Measurements from ENCODE around the gene RALGPS2.

Gene RALGPS2

DNA sequence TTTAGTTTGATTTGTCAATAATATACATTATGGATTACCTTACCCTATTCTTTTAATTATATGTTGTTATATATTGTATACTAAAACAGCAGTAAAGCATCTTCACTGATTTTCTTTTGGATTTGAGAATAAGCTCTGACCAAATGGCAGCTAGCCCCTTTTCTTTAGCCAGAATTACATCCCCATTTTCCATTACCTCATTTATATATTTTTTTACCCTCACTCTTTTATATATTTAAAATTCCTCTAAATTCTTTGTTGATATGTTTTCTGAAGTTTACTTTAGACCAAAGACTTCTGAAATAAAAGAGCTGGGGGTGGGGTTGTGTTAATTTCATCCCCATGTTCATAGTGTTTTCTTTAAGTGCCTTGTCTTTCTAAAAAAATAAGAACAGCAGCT, 121.3 kb downstream of the RALGPS2 start (continued):
- TF ChIP-seq, protein P1, sequence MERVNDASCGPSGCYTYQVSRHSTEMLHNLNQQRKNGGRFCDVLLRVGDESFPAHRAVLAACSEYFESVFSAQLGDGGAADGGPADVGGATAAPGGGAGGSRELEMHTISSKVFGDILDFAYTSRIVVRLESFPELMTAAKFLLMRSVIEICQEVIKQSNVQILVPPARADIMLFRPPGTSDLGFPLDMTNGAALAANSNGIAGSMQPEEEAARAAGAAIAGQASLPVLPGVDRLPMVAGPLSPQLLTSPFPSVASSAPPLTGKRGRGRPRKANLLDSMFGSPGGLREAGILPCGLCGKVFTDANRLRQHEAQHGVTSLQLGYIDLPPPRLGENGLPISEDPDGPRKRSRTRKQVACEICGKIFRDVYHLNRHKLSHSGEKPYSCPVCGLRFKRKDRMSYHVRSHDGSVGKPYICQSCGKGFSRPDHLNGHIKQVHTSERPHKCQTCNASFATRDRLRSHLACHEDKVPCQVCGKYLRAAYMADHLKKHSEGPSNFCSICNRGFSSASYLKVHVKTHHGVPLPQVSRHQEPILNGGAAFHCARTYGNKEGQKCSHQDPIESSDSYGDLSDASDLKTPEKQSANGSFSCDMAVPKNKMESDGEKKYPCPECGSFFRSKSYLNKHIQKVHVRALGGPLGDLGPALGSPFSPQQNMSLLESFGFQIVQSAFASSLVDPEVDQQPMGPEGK (tag by site-specific recombination; IDR thresholded peaks at IDR 0.05), result no peak

DNA sequence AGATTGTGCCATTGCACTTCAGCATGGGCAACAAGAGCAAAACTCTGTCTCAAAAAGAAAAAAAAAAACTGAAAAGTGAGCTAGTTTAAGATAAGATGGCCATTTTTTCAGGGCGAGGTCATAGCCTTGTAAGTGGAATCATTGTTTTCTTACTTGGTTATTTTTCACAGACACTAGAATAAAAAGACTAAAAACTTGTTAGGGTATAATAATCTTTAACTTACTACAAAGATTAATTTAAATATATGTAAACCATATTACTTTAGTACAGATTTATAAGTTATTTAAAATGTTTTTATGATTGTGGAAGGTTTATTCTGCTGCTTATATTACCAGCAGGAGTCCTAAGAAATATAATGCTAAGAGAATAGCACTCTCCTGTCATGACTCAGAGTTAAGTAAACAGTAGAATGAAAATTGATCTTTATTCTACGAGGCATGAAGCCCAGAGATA, 122.4 kb downstream of the RALGPS2 start:
- POLR2A ChIA-PET, result interaction anchor here (0.9 kb wide), 1 partner anchor 16 kb away, joined by 3 read pairs; no protein-coding TSS in a partner anchor
- TF ChIP-seq ZNF155 (tag by site-specific recombination; IDR thresholded peaks at IDR 0.05) (no peak), IKZF3 (tag by site-specific recombination; IDR thresholded peaks at IDR 0.05) (0 out of 2 replicates have a peak, but pooled peaks have one; percentile 12), SP7 (tag by site-specific recombination; IDR thresholded peaks at IDR 0.05) (peak; percentile 36), ZNF157 (tag by site-specific recombination; IDR thresholded peaks at IDR 0.05) (no peak), FEZF1 (tag by site-specific recombination; IDR thresholded peaks at IDR 0.05) (peak; percentile 83), ZXDB (tag by site-specific recombination; IDR thresholded peaks at IDR 0.05) (no peak; the same call in none of the 2 replicates), ZBTB7A (tag by site-specific recombination; IDR thresholded peaks at IDR 0.05; ENCODE audit: low read depth) (no peak), ZNF776 (tag by site-specific recombination; IDR thresholded peaks at IDR 0.05; ENCODE audit: borderline replicate concordance) (no peak), SETDB1 (IDR thresholded peaks at IDR 0.05; ENCODE audit: insufficient read length, low read length) (no peak), ZBTB17 (tag by site-specific recombination; IDR thresholded peaks at IDR 0.05) (no peak), ZNF600 (tag by site-specific recombination; IDR thresholded peaks at IDR 0.05) (no peak), ZBTB1 (tag by site-specific recombination; IDR thresholded peaks at IDR 0.05) (0 out of 2 replicates have a peak, but pooled peaks have one; percentile 4), KLF8 (tag by site-specific recombination; IDR thresholded peaks at IDR 0.05) (0 out of 2 replicates have a peak, but pooled peaks have one; percentile 21), ZNF24 (tag by site-specific recombination; IDR thresholded peaks at IDR 0.05) (0 out of 2 replicates have a peak, but pooled peaks have one; percentile 12), ZNF560 (tag by site-specific recombination; IDR thresholded peaks at IDR 0.05; ENCODE audit: borderline replicate concordance) (no peak), ZNF777 (tag by site-specific recombination; IDR thresholded peaks at IDR 0.05; ENCODE audit: borderline replicate concordance) (no peak), HOXC10 (CRISPR knock-in tag; IDR thresholded peaks at IDR 0.05) (no peak), ZNF10 (tag by site-specific recombination; IDR thresholded peaks at IDR 0.05) (0 out of 2 replicates have a peak, but pooled peaks have one; percentile 15), ZBTB21 (tag by site-specific recombination; IDR thresholded peaks at IDR 0.05) (no peak), ZNF843 (tag by site-specific recombination; IDR thresholded peaks at IDR 0.05) (peak; percentile 87), ZNF37A (tag by site-specific recombination; IDR thresholded peaks at IDR 0.05) (peak; percentile 23; the same call in 1 of the 2 replicates), ZNF629 (tag by site-specific recombination; IDR thresholded peaks at IDR 0.05) (peak; percentile 53), BCL11A (tag by site-specific recombination; IDR thresholded peaks at IDR 0.05; ENCODE audit: low read depth) (peak; percentile 72; the same call in 1 of the 2 replicates), ZFP3 (tag by site-specific recombination; IDR thresholded peaks at IDR 0.05; ENCODE audit: low read depth) (no peak)
- TF ChIP-seq, protein P2, sequence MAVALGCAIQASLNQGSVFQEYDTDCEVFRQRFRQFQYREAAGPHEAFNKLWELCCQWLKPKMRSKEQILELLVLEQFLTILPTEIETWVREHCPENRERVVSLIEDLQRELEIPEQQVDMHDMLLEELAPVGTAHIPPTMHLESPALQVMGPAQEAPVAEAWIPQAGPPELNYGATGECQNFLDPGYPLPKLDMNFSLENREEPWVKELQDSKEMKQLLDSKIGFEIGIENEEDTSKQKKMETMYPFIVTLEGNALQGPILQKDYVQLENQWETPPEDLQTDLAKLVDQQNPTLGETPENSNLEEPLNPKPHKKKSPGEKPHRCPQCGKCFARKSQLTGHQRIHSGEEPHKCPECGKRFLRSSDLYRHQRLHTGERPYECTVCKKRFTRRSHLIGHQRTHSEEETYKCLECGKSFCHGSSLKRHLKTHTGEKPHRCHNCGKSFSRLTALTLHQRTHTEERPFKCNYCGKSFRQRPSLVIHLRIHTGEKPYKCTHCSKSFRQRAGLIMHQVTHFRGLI (tag by site-specific recombination; IDR thresholded peaks at IDR 0.05), result no peak
- TF ChIP-seq, protein P3, sequence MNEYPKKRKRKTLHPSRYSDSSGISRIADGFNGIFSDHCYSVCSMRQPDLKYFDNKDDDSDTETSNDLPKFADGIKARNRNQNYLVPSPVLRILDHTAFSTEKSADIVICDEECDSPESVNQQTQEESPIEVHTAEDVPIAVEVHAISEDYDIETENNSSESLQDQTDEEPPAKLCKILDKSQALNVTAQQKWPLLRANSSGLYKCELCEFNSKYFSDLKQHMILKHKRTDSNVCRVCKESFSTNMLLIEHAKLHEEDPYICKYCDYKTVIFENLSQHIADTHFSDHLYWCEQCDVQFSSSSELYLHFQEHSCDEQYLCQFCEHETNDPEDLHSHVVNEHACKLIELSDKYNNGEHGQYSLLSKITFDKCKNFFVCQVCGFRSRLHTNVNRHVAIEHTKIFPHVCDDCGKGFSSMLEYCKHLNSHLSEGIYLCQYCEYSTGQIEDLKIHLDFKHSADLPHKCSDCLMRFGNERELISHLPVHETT (tag by site-specific recombination; IDR thresholded peaks at IDR 0.05), result 0 out of 2 replicates have a peak, but pooled peaks have one; percentile 12
- TF ChIP-seq, protein P4, sequence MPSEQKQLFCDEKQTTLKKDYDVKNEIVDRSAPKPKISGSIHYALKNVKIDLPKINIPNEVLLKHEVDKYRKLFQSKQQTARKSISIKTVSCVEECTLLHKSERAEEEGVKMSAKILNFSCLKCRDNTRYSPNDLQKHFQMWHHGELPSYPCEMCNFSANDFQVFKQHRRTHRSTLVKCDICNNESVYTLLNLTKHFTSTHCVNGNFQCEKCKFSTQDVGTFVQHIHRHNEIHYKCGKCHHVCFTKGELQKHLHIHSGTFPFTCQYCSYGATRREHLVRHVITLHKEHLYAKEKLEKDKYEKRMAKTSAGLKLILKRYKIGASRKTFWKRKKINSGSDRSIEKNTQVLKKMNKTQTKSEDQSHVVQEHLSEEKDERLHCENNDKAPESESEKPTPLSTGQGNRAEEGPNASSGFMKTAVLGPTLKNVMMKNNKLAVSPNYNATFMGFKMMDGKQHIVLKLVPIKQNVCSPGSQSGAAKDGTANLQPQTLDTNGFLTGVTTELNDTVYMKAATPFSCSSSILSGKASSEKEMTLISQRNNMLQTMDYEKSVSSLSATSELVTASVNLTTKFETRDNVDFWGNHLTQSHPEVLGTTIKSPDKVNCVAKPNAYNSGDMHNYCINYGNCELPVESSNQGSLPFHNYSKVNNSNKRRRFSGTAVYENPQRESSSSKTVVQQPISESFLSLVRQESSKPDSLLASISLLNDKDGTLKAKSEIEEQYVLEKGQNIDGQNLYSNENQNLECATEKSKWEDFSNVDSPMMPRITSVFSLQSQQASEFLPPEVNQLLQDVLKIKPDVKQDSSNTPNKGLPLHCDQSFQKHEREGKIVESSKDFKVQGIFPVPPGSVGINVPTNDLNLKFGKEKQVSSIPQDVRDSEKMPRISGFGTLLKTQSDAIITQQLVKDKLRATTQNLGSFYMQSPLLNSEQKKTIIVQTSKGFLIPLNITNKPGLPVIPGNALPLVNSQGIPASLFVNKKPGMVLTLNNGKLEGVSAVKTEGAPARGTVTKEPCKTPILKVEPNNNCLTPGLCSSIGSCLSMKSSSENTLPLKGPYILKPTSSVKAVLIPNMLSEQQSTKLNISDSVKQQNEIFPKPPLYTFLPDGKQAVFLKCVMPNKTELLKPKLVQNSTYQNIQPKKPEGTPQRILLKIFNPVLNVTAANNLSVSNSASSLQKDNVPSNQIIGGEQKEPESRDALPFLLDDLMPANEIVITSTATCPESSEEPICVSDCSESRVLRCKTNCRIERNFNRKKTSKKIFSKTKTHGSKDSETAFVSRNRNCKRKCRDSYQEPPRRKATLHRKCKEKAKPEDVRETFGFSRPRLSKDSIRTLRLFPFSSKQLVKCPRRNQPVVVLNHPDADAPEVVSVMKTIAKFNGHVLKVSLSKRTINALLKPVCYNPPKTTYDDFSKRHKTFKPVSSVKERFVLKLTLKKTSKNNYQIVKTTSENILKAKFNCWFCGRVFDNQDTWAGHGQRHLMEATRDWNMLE (tag by site-specific recombination; conservative IDR thresholded peaks at IDR 0.05; ENCODE audit: low read depth), result no peak

More for the DNA sequence above, 122.4 kb downstream of the RALGPS2 start:
- Histone ChIP-seq H3K4me1 (ENCODE audit: control insufficient read depth, insufficient read depth, low read length) (peaks cover 20% of the 10 kb centered on the region), H3K4me3 (ENCODE audit: low read depth, low read length) (no peak overlapping the region), H3K27ac (ENCODE audit: extremely low read depth, low read depth, low read length) (no peak overlapping the region), H3K9me3 (ENCODE audit: control insufficient read depth, insufficient read depth, low read depth, low read length) (no peaks in the 10 kb centered on the region), H3K36me3 (ENCODE audit: control insufficient read depth in 2 of 2, insufficient read depth in 1 of 2, low read length in 2 of 2) (no peaks in the 10 kb centered on the region)
- CTCF ChIA-PET, result interaction anchor here (1.3 kb wide), 1 partner anchor 305 kb away, joined by 3 read pairs; no protein-coding TSS in a partner anchor

Measured in HEK293 (cell line).